GM18867 (cell line): ENCODE results near the gene MYO18A.

Experiments used
- ATAC-seq: cut with Tn5 transposase; IDR thresholded peaks from one replicate; pipeline ENCODE4 v1.9.1; 2021; ENCODE audit warnings: mild to moderate bottlenecking, moderate library complexity; ENCODE audit not compliant: unreplicated experiment

MYO18A gene

GRCh38 chr17:29167393-29168078, 12.7 kb downstream of the MYO18A start:
- no peak for ATAC-seq

GRCh38 chr17:29166507-29166887, 13.7 kb downstream of the MYO18A start:
- no peak for ATAC-seq

- ATAC-seq: no peak
These were observed 14.2 kb downstream of the MYO18A start for GRCh38 chr17:29165800-29166506.

GRCh38 chr17:29165261-29165660, 14.9 kb downstream of the MYO18A start:
- no peak for ATAC-seq

- ATAC-seq: no peak
These were observed 16.6 kb downstream of the MYO18A start for GRCh38 chr17:29163563-29163962.

- ATAC-seq: no peak
These were observed 17.3 kb downstream of the MYO18A start for GRCh38 chr17:29162909-29163341.

- no peak for ATAC-seq
These were observed 17.9 kb downstream of the MYO18A start for GRCh38 chr17:29162082-29162908.

GRCh38 chr17:29160253-29160652, 19.9 kb downstream of the MYO18A start:
- ATAC-seq: no peak

GRCh38 chr17:29159306-29159860, 20.8 kb downstream of the MYO18A start:
- ATAC-seq: no peak

GRCh38 chr17:29158488-29159275, 21.5 kb downstream of the MYO18A start:
- ATAC-seq: no peak

- no peak for ATAC-seq
These were observed 22.1 kb downstream of the MYO18A start for GRCh38 chr17:29158096-29158487.

GRCh38 chr17:29157310-29157709, 22.9 kb downstream of the MYO18A start:
- ATAC-seq: no peak

- ATAC-seq: no peak
These were observed 23.4 kb downstream of the MYO18A start for GRCh38 chr17:29156781-29157180.

GRCh38 chr17:29155966-29156338, 24.2 kb downstream of the MYO18A start:
- no peak for ATAC-seq

- no peak for ATAC-seq
These were observed 24.8 kb downstream of the MYO18A start for GRCh38 chr17:29155227-29155965.

GRCh38 chr17:29154516-29155226, 25.5 kb downstream of the MYO18A start:
- no peak for ATAC-seq

- ATAC-seq: no peak
These were observed 28.6 kb downstream of the MYO18A start for GRCh38 chr17:29151567-29151966.

- ATAC-seq: no peak
These were observed 30.0 kb downstream of the MYO18A start for GRCh38 chr17:29150161-29150560.

GRCh38 chr17:29149431-29150064, 30.6 kb downstream of the MYO18A start:
- no peak for ATAC-seq
